Upper lobe of right lung (tissue), 1 donor: Measurements from ENCODE around the gene TSPAN15. TPM values are rescaled to one million over a fixed set of nuclear protein-coding genes. Genes with fewer than 3 reads are reported as not detected.

Experiments
- ATAC-seq: fragments of 200-7000 bp; cut with Tn5 transposase; one replicate; pipeline ENCODE4 v1.9.1; 2020; ENCODE audit warnings: mild to moderate bottlenecking, moderate library complexity
- DNase-seq: peaks from one replicate; pipeline ENCODE4 v3.0.0-alpha.2; 2020
- H3K27ac ChIP-seq: fragments of 200-600 bp; one replicate; pipeline ENCODE4 v1.8.0; 2022
- H3K27me3 ChIP-seq: fragments of 200-600 bp; one replicate; pipeline ENCODE4 v1.8.0; 2022; ENCODE audit warnings: mild to moderate bottlenecking
- H3K36me3 ChIP-seq: fragments of 200-600 bp; one replicate; pipeline ENCODE4 v1.8.0; 2022
- H3K4me1 ChIP-seq: fragments of 200-600 bp; one replicate; pipeline ENCODE4 v1.8.0; 2022
- H3K4me3 ChIP-seq: fragments of 200-600 bp; one replicate; pipeline ENCODE4 v1.8.0; 2022; ENCODE audit warnings: mild to moderate bottlenecking
- H3K9me3 ChIP-seq: fragments of 200-600 bp; one replicate; pipeline ENCODE4 v1.8.0; 2022
- CTCF ChIP-seq: fragments of 200-600 bp; IDR thresholded peaks from one replicate; pipeline ENCODE4 v1.8.0; 2022; ENCODE audit warnings: antibody characterized with exemption
- intact Hi-C: fragments of 100-400 bp; cut with DNase I; formaldehyde crosslinking; loops from one replicate; pipeline ENCODE4 v1.11.0; 2022
- total RNA-seq: library from RNA; stranded (reverse); fragmentation: NEBNext Ultra II Directional; extraction: Animal tissue kit (Norgen Biotek cat#: 25700); gene quantifications from one replicate; pipeline ENCODE4 v1.2.1, GENCODE V29; 2021
- donor health status: DM: no; HTN: yes; CAD: no; lungs with severe emphysema.

TSPAN15 gene
- total RNA-seq, 1 donor from 2014 or later = 47.3 TPM

GRCh38 chr10:69409176-69409495, 42.1 kb upstream of the TSPAN15 start:
- intact Hi-C loops = no loop called here
- ATAC-seq = no peak
- H3K36me3 ChIP-seq = no peaks in the 10 kb centered on the region
- TF ChIP-seq CTCF = no peak
- peak overlapping the region; percentile 87 for H3K27ac ChIP-seq
- H3K4me3 ChIP-seq = peak overlapping the region; percentile 42
- H3K9me3 ChIP-seq = no peaks in the 10 kb centered on the region
- no peak for DNase-seq
- no peaks in the 10 kb centered on the region for H3K27me3 ChIP-seq
- H3K4me1 ChIP-seq = peaks cover 29% of the 10 kb centered on the region

- H3K9me3 ChIP-seq = no peaks in the 10 kb centered on the region
- ATAC-seq (no peak), DNase-seq (no peak)
- TF ChIP-seq CTCF = no peak
- no peak overlapping the region for H3K4me3 ChIP-seq
- no peaks in the 10 kb centered on the region for H3K36me3 ChIP-seq
- H3K4me1 ChIP-seq = peaks cover 29% of the 10 kb centered on the region
- intact Hi-C loops = no loop called here
- no peaks in the 10 kb centered on the region for H3K27me3 ChIP-seq
- H3K27ac ChIP-seq = no peak overlapping the region
Measured at GRCh38 chr10:69409968-69410367, 41.3 kb upstream of the TSPAN15 start.

GRCh38 chr10:69410487-69410886, 40.8 kb upstream of the TSPAN15 start:
- Histone ChIP-seq H3K4me3 (no peak overlapping the region), H3K27ac (no peak overlapping the region), H3K36me3 (no peaks in the 10 kb centered on the region), H3K9me3 (no peaks in the 10 kb centered on the region), H3K27me3 (no peaks in the 10 kb centered on the region), H3K4me1 (peaks cover 29% of the 10 kb centered on the region)
- ATAC-seq (no peak), DNase-seq (no peak)
- no peak for TF ChIP-seq CTCF
- intact Hi-C loops = no loop called here

- Histone ChIP-seq H3K4me1 (peaks cover 24% of the 10 kb centered on the region), H3K27ac (no peak overlapping the region), H3K27me3 (no peaks in the 10 kb centered on the region), H3K4me3 (no peak overlapping the region), H3K9me3 (no peaks in the 10 kb centered on the region), H3K36me3 (no peaks in the 10 kb centered on the region)
- DNase-seq (no peak), ATAC-seq (no peak)
- TF ChIP-seq CTCF = no peak
- intact Hi-C loops = no loop called here
Measured at GRCh38 chr10:69411476-69411875, 39.8 kb upstream of the TSPAN15 start.

- H3K36me3 ChIP-seq = no peaks in the 10 kb centered on the region
- no peak for ATAC-seq
- no peaks in the 10 kb centered on the region for H3K27me3 ChIP-seq
- no peak for TF ChIP-seq CTCF
- H3K4me1 ChIP-seq = peaks cover 16% of the 10 kb centered on the region
- no peak overlapping the region for H3K27ac ChIP-seq
- no peak overlapping the region for H3K4me3 ChIP-seq
- H3K9me3 ChIP-seq = no peaks in the 10 kb centered on the region
- intact Hi-C loops = no loop called here
- DNase-seq = no peak
Measured at GRCh38 chr10:69412232-69412790, 39.0 kb upstream of the TSPAN15 start.

- ATAC-seq (peak; percentile 22), DNase-seq (no peak)
- no peaks in the 10 kb centered on the region for H3K27me3 ChIP-seq
- peaks cover 7% of the 10 kb centered on the region for H3K4me1 ChIP-seq
- no peaks in the 10 kb centered on the region for H3K9me3 ChIP-seq
- intact Hi-C loops = no loop called here
- peak; percentile 68 for TF ChIP-seq CTCF
- H3K4me3 ChIP-seq = no peak overlapping the region
- no peaks in the 10 kb centered on the region for H3K36me3 ChIP-seq
- no peak overlapping the region for H3K27ac ChIP-seq
Measured at GRCh38 chr10:69413221-69413865, 37.9 kb upstream of the TSPAN15 start.
